GM21619 (cell line): ENCODE results near the gene PM20D1.

Source experiments
- ATAC-seq: cut with Tn5 transposase; IDR thresholded peaks from one replicate; pipeline ENCODE4 v1.9.1; 2021; ENCODE audit not compliant: unreplicated experiment

Gene PM20D1

GRCh38 chr1:205805082-205805711 lies 44.7 kb downstream of the PM20D1 start:
- no peak for ATAC-seq

GRCh38 chr1:205804605-205805004 lies 45.3 kb downstream of the PM20D1 start:
- no peak for ATAC-seq

GRCh38 chr1:205803986-205804385 lies 45.9 kb downstream of the PM20D1 start:
- no peak for ATAC-seq

DNA sequence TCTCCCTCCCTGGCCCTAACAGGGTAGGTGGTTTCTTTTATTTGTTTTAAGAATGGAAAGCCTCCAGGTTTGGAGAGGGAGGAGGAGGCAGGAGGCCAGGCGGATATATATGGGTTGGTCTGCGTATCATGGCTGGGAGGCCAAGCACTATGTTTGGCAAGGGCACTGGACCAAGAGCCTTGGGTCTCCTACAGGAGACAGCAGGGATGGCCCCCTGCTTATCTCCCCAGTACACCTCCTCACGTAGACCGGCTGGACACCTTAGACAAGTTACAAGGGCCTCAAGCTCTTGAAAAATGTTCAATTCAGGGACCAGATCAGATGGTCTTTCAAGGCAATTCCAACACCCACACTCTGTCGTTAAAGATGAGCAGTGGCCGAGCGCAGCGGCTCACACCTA lies 47.9 kb downstream of the PM20D1 start:
- no peak for ATAC-seq

- ATAC-seq, result no peak
These were observed 48.8 kb downstream of the PM20D1 start for GRCh38 chr1:205800981-205801703.

DNA sequence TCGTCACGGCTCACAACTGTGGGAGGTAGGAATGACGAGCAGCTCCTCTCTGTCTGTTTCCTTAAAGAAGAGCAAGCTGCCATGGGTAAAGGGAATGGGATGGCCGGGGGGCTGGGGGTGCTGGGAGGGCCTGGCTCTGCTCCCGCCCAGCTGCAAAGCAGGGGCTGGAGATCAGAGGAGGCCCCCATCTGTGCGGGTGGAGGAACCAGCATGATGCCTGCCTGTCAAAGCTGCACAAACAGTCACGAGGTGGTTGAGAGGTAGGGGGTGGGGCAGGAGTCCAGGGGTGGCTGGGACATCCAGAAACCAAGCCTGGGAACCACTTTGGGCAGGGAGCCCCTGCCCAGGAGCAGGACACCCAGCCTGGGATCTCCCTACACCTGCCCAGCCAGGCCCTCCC lies 49.5 kb downstream of the PM20D1 start:
- no peak for ATAC-seq

GRCh38 chr1:205798577-205798976 lies 51.4 kb downstream of the PM20D1 start:
- no peak for ATAC-seq

GRCh38 chr1:205797168-205797567 lies 52.8 kb downstream of the PM20D1 start:
- ATAC-seq, result no peak

DNA sequence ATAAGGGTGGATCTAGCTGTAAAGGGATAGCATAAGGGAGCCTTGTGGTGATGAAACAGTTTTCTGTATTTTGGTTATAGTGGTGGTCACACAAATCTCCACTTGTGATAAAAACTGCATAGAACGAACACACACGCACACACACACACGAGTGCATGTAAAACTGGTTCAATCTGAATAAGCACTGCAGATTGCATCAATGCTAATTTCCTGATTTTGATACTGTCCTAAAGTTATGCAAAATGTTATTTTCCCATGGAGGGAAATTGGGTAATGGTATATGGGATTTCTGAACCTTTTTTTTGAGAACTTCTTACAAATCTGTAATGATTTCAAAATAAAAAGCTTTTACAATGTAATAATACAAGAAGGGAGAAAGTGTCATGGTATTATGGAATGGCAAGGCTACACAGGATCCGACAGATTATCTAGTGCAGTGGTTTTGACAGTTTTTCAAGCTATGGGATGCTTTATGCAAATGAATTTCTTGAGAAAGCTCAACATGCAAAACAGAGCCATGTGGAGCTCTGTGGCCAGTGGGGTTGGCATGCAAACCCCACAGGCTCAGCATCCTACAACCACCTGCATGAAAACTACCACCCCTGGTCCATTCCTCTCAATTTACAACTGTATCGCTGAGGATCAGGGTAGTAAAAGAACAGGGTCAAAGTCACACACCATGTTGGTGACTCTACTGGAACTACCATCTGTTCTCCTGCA lies 55.8 kb downstream of the PM20D1 start:
- ATAC-seq, result peak; percentile 62

- peak; percentile 11 for ATAC-seq
These were observed 56.8 kb downstream of the PM20D1 start for GRCh38 chr1:205792961-205793673.

DNA sequence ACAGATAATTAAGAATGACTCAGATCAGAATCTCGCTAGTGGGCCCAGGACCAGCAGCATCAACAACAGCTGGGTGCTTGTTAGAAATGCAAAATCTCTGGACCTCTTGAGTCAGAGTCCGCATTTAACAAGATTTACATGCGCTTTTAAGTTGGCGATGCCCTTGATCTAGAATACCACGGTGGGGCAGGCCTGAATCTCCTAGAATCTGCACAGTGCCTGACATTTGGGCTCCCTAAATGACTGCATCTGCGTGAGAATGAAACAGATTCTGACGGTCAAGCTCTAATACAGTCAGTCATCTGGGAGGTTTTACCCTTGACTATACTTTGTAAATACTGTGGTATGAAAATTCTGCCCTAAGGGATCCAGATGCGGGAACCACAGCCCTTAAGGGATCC lies 57.5 kb downstream of the PM20D1 start:
- ATAC-seq, result peak; percentile 43

DNA sequence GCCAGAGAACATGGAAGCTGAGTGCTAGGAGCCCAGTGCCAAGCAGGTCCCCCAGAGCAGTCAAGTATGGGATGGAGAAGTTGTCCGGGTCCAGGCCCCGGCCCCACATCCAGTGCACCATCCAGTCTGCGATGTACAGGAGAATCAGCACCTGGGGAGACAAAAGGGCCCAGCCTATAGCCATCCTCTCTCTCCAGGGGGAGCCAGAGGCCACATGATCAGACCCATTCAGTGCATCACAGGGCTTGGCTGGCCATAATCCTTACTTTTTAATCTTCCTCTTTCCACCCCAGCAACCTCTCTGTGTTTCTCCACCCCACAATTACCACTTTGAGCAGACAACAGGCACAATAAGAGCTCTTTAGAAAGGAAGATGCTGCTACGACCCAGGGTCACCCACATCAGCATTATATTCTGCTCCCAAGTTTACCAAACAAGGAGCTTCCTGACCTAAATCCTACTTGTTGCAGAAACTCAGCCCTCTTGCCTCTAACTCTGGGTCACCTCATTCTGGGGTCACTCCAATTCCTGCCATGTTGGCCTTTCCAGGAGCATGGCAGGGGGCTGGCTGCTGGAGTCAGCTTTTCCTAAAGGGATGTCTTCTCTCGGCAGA lies 58.3 kb downstream of the PM20D1 start:
- ATAC-seq, result no peak

GRCh38 chr1:205787287-205787916 lies 62.5 kb downstream of the PM20D1 start:
- ATAC-seq, result no peak

DNA sequence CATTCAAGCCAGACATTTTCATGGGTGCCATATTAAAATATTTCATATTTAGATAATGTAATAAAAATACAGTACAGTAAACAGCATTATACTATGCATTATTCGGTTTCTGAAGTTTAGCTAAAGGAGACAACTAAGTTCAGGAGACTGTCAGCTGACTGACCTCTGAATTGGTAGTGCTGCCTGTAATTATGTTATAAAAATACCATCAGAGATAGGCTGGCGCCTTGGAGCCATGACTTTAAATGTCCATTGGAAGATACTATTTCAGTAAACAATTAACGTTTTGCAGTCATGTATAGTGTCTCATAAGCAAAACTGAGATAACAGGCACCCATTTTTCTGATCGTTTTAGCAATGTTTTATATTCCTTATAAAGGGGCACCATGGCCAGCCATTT lies 63.3 kb downstream of the PM20D1 start:
- ATAC-seq, result no peak

GRCh38 chr1:205785446-205785845 lies 64.5 kb downstream of the PM20D1 start:
- ATAC-seq, result no peak

GRCh38 chr1:205783904-205784303 lies 66.0 kb downstream of the PM20D1 start:
- ATAC-seq, result no peak

DNA sequence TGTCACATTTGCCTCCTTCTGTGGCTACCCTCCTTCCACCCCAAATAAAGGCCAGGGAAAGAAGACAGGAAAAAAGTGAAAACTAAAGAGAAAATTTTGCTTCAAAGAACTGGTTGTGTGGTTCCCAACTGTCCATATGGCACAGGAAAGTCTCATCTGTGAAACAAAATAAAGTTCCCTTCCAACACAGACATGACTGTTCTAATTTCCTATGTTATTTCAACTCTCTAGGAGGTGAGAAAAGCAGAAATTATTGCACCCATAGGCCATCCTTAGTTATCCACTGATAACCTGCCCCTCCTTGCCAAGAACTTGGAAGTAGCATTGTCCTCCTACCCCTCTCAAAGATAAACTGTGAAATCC lies 66.5 kb downstream of the PM20D1 start:
- ATAC-seq, result no peak

- ATAC-seq, result no peak
These were observed 67.1 kb downstream of the PM20D1 start for GRCh38 chr1:205782627-205783432.

GRCh38 chr1:205780335-205780734 lies 69.6 kb downstream of the PM20D1 start:
- no peak for ATAC-seq
